Measurements from ENCODE around the gene MOGAT1. TPM values are rescaled to one million over a fixed set of nuclear protein-coding genes. Genes with fewer than 3 reads are reported as not detected.

MOGAT1 gene
- polyA plus RNA-seq, 3 donors, result 0.11 TPM; not detected in 2

GRCh38 chr2:222656526-222657446 lies 14.7 kb upstream of the MOGAT1 start:
- peak overlapping the region; percentile 97 to 98 for H3K4me3 Mint-ChIP-seq

More at GRCh38 chr2:222656526-222657446, 14.7 kb upstream of the MOGAT1 start:
- Histone ChIP-seq H3K4me3 (replicated peaks in 1 of 3; ENCODE audit: low read depth in 2 of 3, low read length in 3 of 3) (peak overlapping the region; percentile 64 to 94 (median 91)), H3K79me2 (ENCODE audit: insufficient read depth, low read length) (peaks cover 40% of the 10 kb centered on the region), H3K9me3 (replicated peaks in 1 of 2; ENCODE audit: control insufficient read depth in 1 of 2, insufficient read depth in 1 of 2, low read length in 2 of 2) (no peaks in the 10 kb centered on the region), H3K4me2 (replicated peaks; ENCODE audit: extremely low read depth, low read length, poor library complexity, severe bottlenecking) (peak overlapping the region; percentile 97), H3K27me3 (ENCODE audit: control insufficient read depth in 2 of 2, insufficient read depth in 2 of 2, low read length in 2 of 2) (no peaks in the 10 kb centered on the region), H4K20me1 (ENCODE audit: insufficient read depth, low read length) (peaks cover 5% of the 10 kb centered on the region), H3K27ac (ENCODE audit: low read depth in 1 of 2, low read length in 2 of 2) (peak overlapping the region; percentile 78 to 98), H3K36me3 (replicated peaks in 1 of 2; ENCODE audit: control insufficient read depth in 1 of 2, insufficient read depth in 2 of 2, low read length in 2 of 2) (no peaks in the 10 kb centered on the region), H3K9ac (ENCODE audit: insufficient read depth, low read length, poor library complexity, severe bottlenecking) (peak overlapping the region; percentile 86), H3K4me1 (ENCODE audit: control insufficient read depth in 1 of 2, insufficient read depth in 2 of 2, low read length in 2 of 2) (peaks cover 24 to 36% of the 10 kb centered on the region in 2 donors), H2AFZ (ENCODE audit: insufficient read depth, low read depth, low read length, poor library complexity, severe bottlenecking) (peak overlapping the region; percentile 96)
- Mint-ChIP-seq H3K27me3 (ENCODE audit: low read depth in 3 of 3) (peaks cover 0 to 3% (median 0%) of the 10 kb centered on the region in 3 donors), H3K9me3 (no peaks in the 10 kb centered on the region), H3K4me1 (peaks cover 39% of the 10 kb centered on the region), H3K27ac (peak overlapping the region; percentile 97 to 99 (median 98)), H3K36me3 (no peaks in the 10 kb centered on the region)
- WGBS (ENCODE audit: insufficient coverage), result no CpG with 5 or more reads among the region's 13 CpGs
- intact Hi-C loops (cut with micrococcal nuclease), result no loop called here
- no peak for DNase-seq
- TF ChIP-seq CTCF (IDR thresholded peaks at IDR 0.05), result no peak
